ENCODE results near the gene OSBPL2. TPM values are rescaled to one million over a fixed set of nuclear protein-coding genes. Genes with fewer than 3 reads are reported as not detected.

The OSBPL2 gene
- total and polyA plus RNA-seq, 2 donors (not counting 1 experiment from before 2014, with no cell fraction given) = 28.1 to 74.3 TPM

- Histone ChIP-seq H3K4me3 (ENCODE audit: control extremely low read depth in 1 of 5, extremely low read depth in 1 of 5, insufficient read depth in 1 of 5, low read depth in 2 of 5, low read length in 4 of 5) (no peak overlapping the region), H3K4me2 (replicated peaks; ENCODE audit: low read depth, low read length, poor library complexity, severe bottlenecking) (no peak overlapping the region), H3K9ac (ENCODE audit: low read length) (no peak overlapping the region), H3K36me3 (replicated peaks in 1 of 2; ENCODE audit: control extremely low read depth in 1 of 2, control insufficient read depth in 1 of 2, extremely low read depth in 1 of 2, insufficient read depth in 2 of 2, low read length in 1 of 2) (no peaks in the 10 kb centered on the region), H3K4me1 (ENCODE audit: control insufficient read depth in 2 of 2, insufficient read depth in 2 of 2, low read length in 2 of 2) (peaks cover 8 to 9% of the 10 kb centered on the region in 2 donors), H2AFZ (ENCODE audit: insufficient read depth, low read depth, low read length, poor library complexity, severe bottlenecking) (no peak overlapping the region), H3K9me3 (ENCODE audit: control extremely low read depth in 1 of 3, control insufficient read depth in 2 of 3, insufficient read depth in 1 of 3, low read length in 2 of 3) (peaks cover 0 to 24% (median 0%) of the 10 kb centered on the region in 3 donors), H3K27me3 (replicated peaks in 1 of 4; ENCODE audit: control extremely low read depth in 1 of 4, control insufficient read depth in 3 of 4, insufficient read depth in 4 of 4, low read length in 3 of 4) (peaks cover 0 to 57% (median 23%) of the 10 kb centered on the region in 4 experiments), H4K20me1 (ENCODE audit: control insufficient read depth, insufficient read depth, low read length, poor library complexity, severe bottlenecking) (peaks cover 5% of the 10 kb centered on the region), H3K27ac (ENCODE audit: low read length in 2 of 2) (no peak overlapping the region), H3K79me2 (ENCODE audit: control insufficient read depth, insufficient read depth, low read length) (no peaks in the 10 kb centered on the region)
- TF ChIP-seq, protein P1, sequence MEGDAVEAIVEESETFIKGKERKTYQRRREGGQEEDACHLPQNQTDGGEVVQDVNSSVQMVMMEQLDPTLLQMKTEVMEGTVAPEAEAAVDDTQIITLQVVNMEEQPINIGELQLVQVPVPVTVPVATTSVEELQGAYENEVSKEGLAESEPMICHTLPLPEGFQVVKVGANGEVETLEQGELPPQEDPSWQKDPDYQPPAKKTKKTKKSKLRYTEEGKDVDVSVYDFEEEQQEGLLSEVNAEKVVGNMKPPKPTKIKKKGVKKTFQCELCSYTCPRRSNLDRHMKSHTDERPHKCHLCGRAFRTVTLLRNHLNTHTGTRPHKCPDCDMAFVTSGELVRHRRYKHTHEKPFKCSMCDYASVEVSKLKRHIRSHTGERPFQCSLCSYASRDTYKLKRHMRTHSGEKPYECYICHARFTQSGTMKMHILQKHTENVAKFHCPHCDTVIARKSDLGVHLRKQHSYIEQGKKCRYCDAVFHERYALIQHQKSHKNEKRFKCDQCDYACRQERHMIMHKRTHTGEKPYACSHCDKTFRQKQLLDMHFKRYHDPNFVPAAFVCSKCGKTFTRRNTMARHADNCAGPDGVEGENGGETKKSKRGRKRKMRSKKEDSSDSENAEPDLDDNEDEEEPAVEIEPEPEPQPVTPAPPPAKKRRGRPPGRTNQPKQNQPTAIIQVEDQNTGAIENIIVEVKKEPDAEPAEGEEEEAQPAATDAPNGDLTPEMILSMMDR (IDR thresholded peaks at IDR 0.05) = no peak
- no peak for TF ChIP-seq EZH2 (IDR thresholded peaks at IDR 0.05; ENCODE audit: borderline replicate concordance, insufficient read depth, low read depth, low read length, poor library complexity, severe bottlenecking)
- Mint-ChIP-seq H3K27me3 (peaks cover 33% of the 10 kb centered on the region), H3K27ac (no peak overlapping the region), H3K4me1 (peaks cover 2% of the 10 kb centered on the region), H3K9me3 (ENCODE audit: insufficient read depth) (no peaks in the 10 kb centered on the region), H3K4me3 (no peak overlapping the region)
- WGBS (ENCODE audit: insufficient coverage) = 88% methylated on average over 12 of the region's 13 CpGs
- intact Hi-C loops (cut with micrococcal nuclease) = no loop called here
- no peak for DNase-seq
- CTCF ChIA-PET = no interaction called here
- ATAC-seq (ENCODE audit: low read depth) = no peak
- POLR2A ChIA-PET = no interaction called here
Measured at GRCh38 chr20:62225026-62225425, 13.3 kb upstream of the OSBPL2 start.

- Histone ChIP-seq H3K4me3 (ENCODE audit: control extremely low read depth in 1 of 5, extremely low read depth in 1 of 5, insufficient read depth in 1 of 5, low read depth in 2 of 5, low read length in 4 of 5) (no peak overlapping the region), H3K4me1 (ENCODE audit: control insufficient read depth in 2 of 2, insufficient read depth in 2 of 2, low read length in 2 of 2) (peaks cover under 1 to 2% of the 10 kb centered on the region in 2 donors), H3K36me3 (replicated peaks in 1 of 2; ENCODE audit: control extremely low read depth in 1 of 2, control insufficient read depth in 1 of 2, extremely low read depth in 1 of 2, insufficient read depth in 2 of 2, low read length in 1 of 2) (no peaks in the 10 kb centered on the region), H3K27me3 (replicated peaks in 1 of 4; ENCODE audit: control extremely low read depth in 1 of 4, control insufficient read depth in 3 of 4, insufficient read depth in 4 of 4, low read length in 3 of 4) (peaks cover 0 to 49% (median 17%) of the 10 kb centered on the region in 4 experiments), H3K79me2 (ENCODE audit: control insufficient read depth, insufficient read depth, low read length) (no peaks in the 10 kb centered on the region), H2AFZ (ENCODE audit: insufficient read depth, low read depth, low read length, poor library complexity, severe bottlenecking) (no peak overlapping the region), H3K9ac (ENCODE audit: low read length) (no peak overlapping the region), H4K20me1 (ENCODE audit: control insufficient read depth, insufficient read depth, low read length, poor library complexity, severe bottlenecking) (no peaks in the 10 kb centered on the region), H3K4me2 (replicated peaks; ENCODE audit: low read depth, low read length, poor library complexity, severe bottlenecking) (no peak overlapping the region), H3K27ac (ENCODE audit: low read length in 2 of 2) (no peak overlapping the region), H3K9me3 (ENCODE audit: control extremely low read depth in 1 of 3, control insufficient read depth in 2 of 3, insufficient read depth in 1 of 3, low read length in 2 of 3) (peaks cover 0 to 22% (median 0%) of the 10 kb centered on the region in 3 donors)
- TF ChIP-seq EZH2 (IDR thresholded peaks at IDR 0.05; ENCODE audit: borderline replicate concordance, insufficient read depth, low read depth, low read length, poor library complexity, severe bottlenecking) = no peak
- TF ChIP-seq, protein P1 (IDR thresholded peaks at IDR 0.05) = no peak
- ATAC-seq (ENCODE audit: low read depth) (no peak), DNase-seq (no peak)
- H3K4me1 Mint-ChIP-seq = peaks cover 1% of the 10 kb centered on the region
- no peak overlapping the region for H3K27ac Mint-ChIP-seq
- no peaks in the 10 kb centered on the region for H3K9me3 Mint-ChIP-seq (ENCODE audit: insufficient read depth)
- ChIA-PET CTCF (no interaction called here), POLR2A (no interaction called here)
- intact Hi-C loops (cut with micrococcal nuclease) = no loop called here
- WGBS (ENCODE audit: insufficient coverage) = 85% methylated on average over 15 of the region's 17 CpGs
- no peak overlapping the region for H3K4me3 Mint-ChIP-seq
- H3K27me3 Mint-ChIP-seq = peaks cover 28% of the 10 kb centered on the region
Measured at GRCh38 chr20:62225820-62226635, 12.3 kb upstream of the OSBPL2 start.
